H1 (cell line): Measurements from ENCODE around the gene UBE2D3.

Experiments
- CEBPB ChIP-seq: IDR thresholded peaks from 2 replicates; pipeline ENCODE4 v1.6.1; 2012; ENCODE audit warnings: low read depth, low read length
- TF ChIP-seq, protein P1 (sequence below): IDR thresholded peaks from 2 replicates; pipeline ENCODE4 v1.6.1; 2012; ENCODE audit warnings: inconsistent platforms

DNA sequence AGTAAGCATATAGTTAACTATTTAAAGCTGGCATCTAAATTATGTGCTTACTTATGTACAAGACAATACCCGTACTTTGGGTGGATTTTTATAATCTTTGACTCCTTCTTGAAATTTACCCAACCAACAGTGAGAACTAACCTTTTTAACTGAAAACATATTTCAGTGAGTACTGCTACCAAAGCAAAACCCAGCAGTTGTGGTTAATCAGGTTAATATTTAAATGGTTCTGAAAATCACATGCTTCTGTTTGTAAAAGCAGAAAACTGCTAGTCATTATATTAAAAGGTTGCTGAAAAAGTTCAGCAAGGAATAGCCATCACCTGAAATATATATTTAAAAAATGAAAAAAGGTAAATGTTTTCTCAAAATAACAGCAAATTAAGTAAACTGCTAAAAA lies 20.0 kb downstream of the UBE2D3 start:
- TF ChIP-seq, protein P1, sequence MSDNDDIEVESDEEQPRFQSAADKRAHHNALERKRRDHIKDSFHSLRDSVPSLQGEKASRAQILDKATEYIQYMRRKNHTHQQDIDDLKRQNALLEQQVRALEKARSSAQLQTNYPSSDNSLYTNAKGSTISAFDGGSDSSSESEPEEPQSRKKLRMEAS: no peak
- no peak for TF ChIP-seq CEBPB
